HEK293T (cell line): Measurements from ENCODE around the gene RIC8A.

Experiments used
- ELF4 ChIP-seq: fragments of 450-650 bp; IDR thresholded peaks from 2 replicates; pipeline ENCODE4 v1.6.1; 2017; ENCODE audit warnings: antibody characterized with exemption
- HDGF ChIP-seq: fragments of 450-650 bp; IDR thresholded peaks from 2 replicates; pipeline ENCODE4 v1.6.1; 2017; ENCODE audit warnings: antibody characterized with exemption, borderline replicate concordance
- LEF1 ChIP-seq: fragments of 450-650 bp; IDR thresholded peaks from 2 replicates; pipeline ENCODE4 v1.6.1; 2017; ENCODE audit warnings: mild to moderate bottlenecking, borderline replicate concordance
- SP1 ChIP-seq: fragments of 450-650 bp; IDR thresholded peaks from 2 replicates; pipeline ENCODE4 v1.6.1; 2017

DNA sequence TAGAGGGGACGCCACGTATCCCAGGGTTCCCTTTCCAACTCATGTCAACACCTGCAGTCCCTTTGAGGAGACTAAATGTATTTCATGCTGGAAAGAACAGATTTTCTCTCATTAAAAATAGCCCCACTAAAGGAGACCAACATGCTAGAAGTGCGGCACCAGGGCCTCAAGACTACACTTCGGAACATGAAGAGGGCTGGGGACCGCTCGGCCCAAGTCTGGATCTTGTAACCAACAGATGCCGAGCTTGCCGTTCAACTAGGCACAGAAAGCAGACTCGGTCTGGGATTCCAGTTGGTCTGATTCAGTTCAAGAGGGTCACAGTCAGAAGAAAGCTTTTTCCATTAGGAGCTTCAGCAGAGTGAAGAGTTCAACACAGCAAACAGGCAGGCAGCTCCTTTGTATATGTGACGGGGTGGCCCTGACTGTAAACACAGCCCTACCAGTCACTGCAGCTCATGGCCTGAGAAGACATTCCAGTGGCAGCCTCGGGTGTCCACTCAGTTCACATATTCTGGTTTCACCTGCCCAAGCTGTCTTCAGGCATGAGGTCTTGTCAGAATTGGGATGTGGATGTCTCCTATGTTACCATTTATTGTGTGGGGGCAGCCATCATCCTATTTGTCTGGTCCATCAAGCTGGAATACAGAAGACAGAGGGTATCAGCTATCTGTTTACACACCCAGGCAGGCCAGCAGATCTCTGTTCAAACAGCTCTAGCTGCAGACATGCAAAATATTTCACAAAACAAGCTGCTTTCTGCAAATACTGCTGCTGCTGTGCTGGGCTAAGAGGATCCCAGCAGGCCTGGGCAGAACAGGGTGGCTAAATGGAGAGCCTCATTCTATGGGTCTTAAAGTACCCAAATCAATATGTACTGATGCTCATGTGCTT, 8.8 kb downstream of the RIC8A start:
- TF ChIP-seq ELF4: no peak
- TF ChIP-seq LEF1: no peak
- TF ChIP-seq SP1: no peak
- TF ChIP-seq HDGF: no peak
